ENCODE results near the gene NTNG1. TPM values are rescaled to one million over a fixed set of nuclear protein-coding genes. Genes with fewer than 3 reads are reported as not detected.

The NTNG1 gene
- total and polyA plus RNA-seq, 2 of the 8 experiments (the other 6 are each of a cell fraction or from before 2014, with no cell fraction given): 1.2 to 4.1 TPM

GRCh38 chr1:107530543-107530942 is 389.7 kb downstream of the NTNG1 start:
- Histone ChIP-seq H4K8ac (ENCODE audit: extremely low read depth, insufficient read depth, low read length) (no peak overlapping the region), H3K27ac (ENCODE audit: low read depth, low read length) (no peak overlapping the region), H3K56ac (replicated peaks; ENCODE audit: insufficient read length, low read depth, low read length) (no peak overlapping the region), H3K18ac (ENCODE audit: extremely low read depth, low read length) (no peak overlapping the region), H3K27me3 (replicated peaks in 1 of 4; ENCODE audit: control insufficient read depth in 3 of 4, extremely low read depth in 1 of 4, insufficient read depth in 3 of 4, low read length in 3 of 4) (no peaks in the 10 kb centered on the region), H2AK5ac (ENCODE audit: low read depth, low read length) (no peak overlapping the region), H3K36me3 (ENCODE audit: control insufficient read depth in 2 of 4, insufficient read depth in 4 of 4, low read length in 3 of 4) (no peaks in the 10 kb centered on the region), H2AFZ (ENCODE audit: low read length) (no peak overlapping the region), H3K79me1 (ENCODE audit: low read depth, low read length) (no peaks in the 10 kb centered on the region), H3K79me2 (ENCODE audit: control insufficient read depth in 1 of 2, insufficient read depth in 2 of 2, low read length in 2 of 2) (no peaks in the 10 kb centered on the region), H3K9ac (replicated peaks in 1 of 4; ENCODE audit: extremely low read depth in 1 of 4, low read depth in 3 of 4, low read length in 3 of 4) (no peak overlapping the region), H3K4me2 (ENCODE audit: insufficient read depth in 1 of 2, low read depth in 2 of 2, low read length in 2 of 2) (no peak overlapping the region), H3K4me3 (ENCODE audit: extremely low read depth in 1 of 4, insufficient read depth in 2 of 4, low read depth in 3 of 4, low read length in 4 of 4) (no peak overlapping the region), H3K23ac (ENCODE audit: insufficient read length) (no peak overlapping the region), H4K5ac (ENCODE audit: insufficient read length, low read depth, low read length) (no peak overlapping the region), H2BK120ac (replicated peaks; ENCODE audit: low read depth, low read length) (no peak overlapping the region), H3K9me3 (ENCODE audit: insufficient read depth in 2 of 2, low read depth in 1 of 2, low read length in 1 of 2) (no peaks in the 10 kb centered on the region), H2BK12ac (ENCODE audit: low read depth, low read length) (no peak overlapping the region), H3K4ac (replicated peaks; ENCODE audit: insufficient read length, low read depth, low read length) (no peak overlapping the region), H3K23me2 (ENCODE audit: low read depth, low read length) (no peaks in the 10 kb centered on the region), H4K91ac (replicated peaks; ENCODE audit: insufficient read length, low read length) (no peak overlapping the region), H4K20me1 (replicated peaks in 1 of 2; ENCODE audit: control insufficient read depth in 1 of 2, insufficient read depth in 2 of 2, low read length in 2 of 2) (no peaks in the 10 kb centered on the region), H3K14ac (ENCODE audit: insufficient read length) (no peak overlapping the region), H2BK20ac (ENCODE audit: low read length) (no peak overlapping the region), H2BK5ac (ENCODE audit: low read depth, low read length) (no peak overlapping the region), H2BK15ac (ENCODE audit: low read length) (no peak overlapping the region), H3K4me1 (replicated peaks in 1 of 4; ENCODE audit: control insufficient read depth in 3 of 4, insufficient read depth in 4 of 4, low read length in 3 of 4) (no peaks in the 10 kb centered on the region)
- 71% methylated on average over 6 of the region's 6 CpGs; no CpG with 5 or more reads in 1 of the 2 experiments for WGBS, 2 experiments (ENCODE audit: extremely low coverage in 1 of 2, insufficient coverage in 1 of 2, insufficient read length in 1 of 2, insufficient replicate concordance in 2 of 2, low coverage in 1 of 2, low lambda C conversion rate in 2 of 2, missing lambda C conversion rate in 1 of 2)
- no peak for TF ChIP-seq JUND (IDR thresholded peaks at IDR 0.05; ENCODE audit: low read length)
- TF ChIP-seq EP300 (IDR thresholded peaks at IDR 0.05; ENCODE audit: borderline replicate concordance in 1 of 2, low read depth in 2 of 2, low read length in 2 of 2): no peak
- TF ChIP-seq HDAC6 (IDR thresholded peaks at IDR 0.05; ENCODE audit: low read depth, low read length): no peak
- TF ChIP-seq TAF1 (IDR thresholded peaks at IDR 0.05; ENCODE audit: low read depth, low read length): no peak
- CTCF ChIA-PET (ENCODE audit: partially characterized antibody): interaction anchor here (0.6 to 7.8 kb wide), 23 partner anchors 8 to 625 kb away, joined by 3 to 69 read pairs (median 6); no protein-coding TSS in a partner anchor
- POLR2A ChIA-PET (ENCODE audit: partially characterized antibody): no interaction called here
- DNase-seq (ENCODE audit: low read depth in 1 of 2, low spot score in 2 of 2): no peak
- no peak for FAIRE-seq
